ENCODE measurements around the gene SLC6A20. TPM values are rescaled to one million over a fixed set of nuclear protein-coding genes. Genes with fewer than 3 reads are reported as not detected.

Gene SLC6A20
- total and polyA plus RNA-seq, 4 donors, result 0.08 to 0.16 (median 0.10) TPM; not detected in 1

DNA sequence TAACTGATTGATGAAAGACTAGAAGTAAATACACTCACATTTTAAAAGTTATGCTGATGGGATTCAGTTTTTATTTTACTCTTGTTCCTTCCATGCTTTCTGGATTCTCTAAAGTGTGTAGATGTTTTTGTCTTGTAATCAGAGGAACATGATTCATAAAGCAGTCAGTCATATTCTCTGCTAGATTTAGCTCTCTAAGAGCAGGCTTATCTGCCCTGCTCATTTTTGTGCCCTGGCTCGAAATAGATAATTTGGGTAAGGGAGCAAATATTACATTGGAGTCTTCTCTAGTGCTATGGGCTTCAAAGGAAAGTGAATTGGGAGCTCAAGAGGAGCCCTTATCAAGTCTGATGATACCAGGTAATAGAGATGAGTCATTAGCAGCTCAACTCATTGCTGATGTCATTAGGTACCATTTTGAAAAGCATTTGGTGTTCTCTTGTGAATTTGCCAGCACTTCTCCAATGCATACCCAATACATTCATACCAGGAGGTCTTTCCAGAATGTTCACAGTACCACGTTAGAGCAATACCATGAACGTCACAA is 79.5 kb downstream of the SLC6A20 start:
- TF ChIP-seq, protein P1, sequence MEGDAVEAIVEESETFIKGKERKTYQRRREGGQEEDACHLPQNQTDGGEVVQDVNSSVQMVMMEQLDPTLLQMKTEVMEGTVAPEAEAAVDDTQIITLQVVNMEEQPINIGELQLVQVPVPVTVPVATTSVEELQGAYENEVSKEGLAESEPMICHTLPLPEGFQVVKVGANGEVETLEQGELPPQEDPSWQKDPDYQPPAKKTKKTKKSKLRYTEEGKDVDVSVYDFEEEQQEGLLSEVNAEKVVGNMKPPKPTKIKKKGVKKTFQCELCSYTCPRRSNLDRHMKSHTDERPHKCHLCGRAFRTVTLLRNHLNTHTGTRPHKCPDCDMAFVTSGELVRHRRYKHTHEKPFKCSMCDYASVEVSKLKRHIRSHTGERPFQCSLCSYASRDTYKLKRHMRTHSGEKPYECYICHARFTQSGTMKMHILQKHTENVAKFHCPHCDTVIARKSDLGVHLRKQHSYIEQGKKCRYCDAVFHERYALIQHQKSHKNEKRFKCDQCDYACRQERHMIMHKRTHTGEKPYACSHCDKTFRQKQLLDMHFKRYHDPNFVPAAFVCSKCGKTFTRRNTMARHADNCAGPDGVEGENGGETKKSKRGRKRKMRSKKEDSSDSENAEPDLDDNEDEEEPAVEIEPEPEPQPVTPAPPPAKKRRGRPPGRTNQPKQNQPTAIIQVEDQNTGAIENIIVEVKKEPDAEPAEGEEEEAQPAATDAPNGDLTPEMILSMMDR (IDR thresholded peaks at IDR 0.05; ENCODE audit: low read depth, low read length, missing input control), result no peak
- TF ChIP-seq HNF4G (IDR thresholded peaks at IDR 0.05), result no peak
- no peak for TF ChIP-seq RAD21 (IDR thresholded peaks at IDR 0.05)
- TF ChIP-seq, protein P2, sequence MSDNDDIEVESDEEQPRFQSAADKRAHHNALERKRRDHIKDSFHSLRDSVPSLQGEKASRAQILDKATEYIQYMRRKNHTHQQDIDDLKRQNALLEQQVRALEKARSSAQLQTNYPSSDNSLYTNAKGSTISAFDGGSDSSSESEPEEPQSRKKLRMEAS (IDR thresholded peaks at IDR 0.05), result no peak
- TF ChIP-seq ATF3 (IDR thresholded peaks at IDR 0.05), result no peak
- 98% methylated on average over 3 of the region's 3 CpGs for WGBS
- H3K9me3 ChIP-seq (ENCODE audit: control insufficient read depth in 4 of 4, low read length in 3 of 4), result no peaks in the 10 kb centered on the region
- DNase-seq (ENCODE audit: low spot score), result no peak
- peaks cover 2 to 23% (median 11%) of the 10 kb centered on the region in 4 donors for H3K36me3 ChIP-seq (ENCODE audit: control insufficient read depth in 4 of 4, insufficient read depth in 3 of 4, low read depth in 1 of 4, low read length in 3 of 4)
- no peaks in the 10 kb centered on the region for H3K27me3 ChIP-seq (ENCODE audit: control insufficient read depth in 4 of 4, insufficient read depth in 4 of 4, low read length in 3 of 4)
- H3K9ac ChIP-seq (ENCODE audit: low read depth in 1 of 2, low read length in 2 of 2), result no peak overlapping the region
- no peak overlapping the region for H3K27ac ChIP-seq (ENCODE audit: low read depth in 1 of 2, low read length in 2 of 2)
- peaks cover 0 to 11% (median 6%) of the 10 kb centered on the region in 4 donors for H3K4me1 ChIP-seq (ENCODE audit: control insufficient read depth in 4 of 4, insufficient read depth in 4 of 4, low read length in 3 of 4)
- no peak overlapping the region for H3K4me3 ChIP-seq (ENCODE audit: low read depth in 1 of 3, low read length in 3 of 3)

GRCh38 chr3:45715945-45716344 is 80.4 kb downstream of the SLC6A20 start:
- Histone ChIP-seq H3K27ac (ENCODE audit: low read depth in 1 of 2, low read length in 2 of 2) (no peak overlapping the region), H3K4me3 (ENCODE audit: low read depth in 1 of 3, low read length in 3 of 3) (no peak overlapping the region), H3K9ac (ENCODE audit: low read depth in 1 of 2, low read length in 2 of 2) (no peak overlapping the region), H3K4me1 (ENCODE audit: control insufficient read depth in 4 of 4, insufficient read depth in 4 of 4, low read length in 3 of 4) (peaks cover 0 to 11% (median 6%) of the 10 kb centered on the region in 4 donors), H3K27me3 (ENCODE audit: control insufficient read depth in 4 of 4, insufficient read depth in 4 of 4, low read length in 3 of 4) (no peaks in the 10 kb centered on the region), H3K36me3 (ENCODE audit: control insufficient read depth in 4 of 4, insufficient read depth in 3 of 4, low read depth in 1 of 4, low read length in 3 of 4) (peaks cover 2 to 29% (median 11%) of the 10 kb centered on the region in 4 donors), H3K9me3 (ENCODE audit: control insufficient read depth in 4 of 4, low read length in 3 of 4) (no peaks in the 10 kb centered on the region)
- WGBS, result 74% methylated on average over 2 of the region's 2 CpGs
- no peak for DNase-seq (ENCODE audit: low spot score)
- no peak for TF ChIP-seq ATF3 (IDR thresholded peaks at IDR 0.05)

DNA sequence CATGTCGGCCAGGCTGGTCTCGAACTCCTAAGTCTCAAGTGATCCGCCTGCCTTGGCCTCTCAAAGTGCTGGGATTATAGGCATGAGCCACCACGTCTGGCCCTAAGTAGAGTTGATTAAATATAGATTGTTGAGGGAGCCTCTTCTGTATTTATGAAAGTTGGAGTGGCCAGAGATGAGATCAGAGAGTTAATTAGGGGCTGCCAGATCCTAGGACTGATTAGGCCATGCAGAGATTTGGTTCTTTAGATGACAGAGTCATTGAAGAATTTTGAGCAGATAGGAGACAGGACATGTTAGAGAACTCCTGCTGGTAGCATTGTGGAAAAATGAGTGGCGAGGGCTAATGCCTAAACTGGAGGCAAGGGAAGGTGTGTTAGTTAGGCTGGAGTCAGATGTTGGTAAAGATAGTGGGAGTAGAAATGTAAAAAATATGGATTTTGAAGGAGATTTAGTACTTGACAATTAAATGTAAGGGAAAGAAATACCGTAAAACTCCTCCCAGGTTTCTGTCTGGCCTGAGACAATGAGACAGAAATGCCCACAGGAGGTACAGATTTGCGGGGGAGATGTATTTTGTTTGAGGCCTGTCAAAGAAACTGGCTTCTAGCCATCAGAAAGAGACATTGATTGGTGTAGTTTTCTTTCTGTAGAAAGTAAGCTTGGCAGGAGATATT is 83.8 kb downstream of the SLC6A20 start:
- H3K27ac ChIP-seq (ENCODE audit: low read depth in 1 of 2, low read length in 2 of 2), result no peak overlapping the region
- 96% methylated on average over 7 of the region's 7 CpGs for WGBS
- TF ChIP-seq ATF3 (IDR thresholded peaks at IDR 0.05), result no peak
- TF ChIP-seq RAD21 (IDR thresholded peaks at IDR 0.05), result no peak
- TF ChIP-seq, protein P1 (IDR thresholded peaks at IDR 0.05; ENCODE audit: low read depth, low read length, missing input control), result no peak
- no peak for TF ChIP-seq ZBTB33 (IDR thresholded peaks at IDR 0.05)
- TF ChIP-seq YY1 (IDR thresholded peaks at IDR 0.05), result no peak
- no peak for TF ChIP-seq TAF1 (conservative IDR thresholded peaks at IDR 0.05)
- no peak for TF ChIP-seq NR2F2 (IDR thresholded peaks at IDR 0.05)
- TF ChIP-seq, protein P2 (IDR thresholded peaks at IDR 0.05), result no peak
- no peak for TF ChIP-seq JUND (IDR thresholded peaks at IDR 0.05)
- TF ChIP-seq RXRA (IDR thresholded peaks at IDR 0.05), result no peak
- no peak for TF ChIP-seq SP1 (IDR thresholded peaks at IDR 0.05)
- TF ChIP-seq, protein P3, sequence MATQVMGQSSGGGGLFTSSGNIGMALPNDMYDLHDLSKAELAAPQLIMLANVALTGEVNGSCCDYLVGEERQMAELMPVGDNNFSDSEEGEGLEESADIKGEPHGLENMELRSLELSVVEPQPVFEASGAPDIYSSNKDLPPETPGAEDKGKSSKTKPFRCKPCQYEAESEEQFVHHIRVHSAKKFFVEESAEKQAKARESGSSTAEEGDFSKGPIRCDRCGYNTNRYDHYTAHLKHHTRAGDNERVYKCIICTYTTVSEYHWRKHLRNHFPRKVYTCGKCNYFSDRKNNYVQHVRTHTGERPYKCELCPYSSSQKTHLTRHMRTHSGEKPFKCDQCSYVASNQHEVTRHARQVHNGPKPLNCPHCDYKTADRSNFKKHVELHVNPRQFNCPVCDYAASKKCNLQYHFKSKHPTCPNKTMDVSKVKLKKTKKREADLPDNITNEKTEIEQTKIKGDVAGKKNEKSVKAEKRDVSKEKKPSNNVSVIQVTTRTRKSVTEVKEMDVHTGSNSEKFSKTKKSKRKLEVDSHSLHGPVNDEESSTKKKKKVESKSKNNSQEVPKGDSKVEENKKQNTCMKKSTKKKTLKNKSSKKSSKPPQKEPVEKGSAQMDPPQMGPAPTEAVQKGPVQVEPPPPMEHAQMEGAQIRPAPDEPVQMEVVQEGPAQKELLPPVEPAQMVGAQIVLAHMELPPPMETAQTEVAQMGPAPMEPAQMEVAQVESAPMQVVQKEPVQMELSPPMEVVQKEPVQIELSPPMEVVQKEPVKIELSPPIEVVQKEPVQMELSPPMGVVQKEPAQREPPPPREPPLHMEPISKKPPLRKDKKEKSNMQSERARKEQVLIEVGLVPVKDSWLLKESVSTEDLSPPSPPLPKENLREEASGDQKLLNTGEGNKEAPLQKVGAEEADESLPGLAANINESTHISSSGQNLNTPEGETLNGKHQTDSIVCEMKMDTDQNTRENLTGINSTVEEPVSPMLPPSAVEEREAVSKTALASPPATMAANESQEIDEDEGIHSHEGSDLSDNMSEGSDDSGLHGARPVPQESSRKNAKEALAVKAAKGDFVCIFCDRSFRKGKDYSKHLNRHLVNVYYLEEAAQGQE (IDR thresholded peaks at IDR 0.05), result no peak

More for the DNA sequence above, 83.8 kb downstream of the SLC6A20 start:
- Histone ChIP-seq H3K27me3 (ENCODE audit: control insufficient read depth in 4 of 4, insufficient read depth in 4 of 4, low read length in 3 of 4) (no peaks in the 10 kb centered on the region), H3K9ac (ENCODE audit: low read depth in 1 of 2, low read length in 2 of 2) (no peak overlapping the region), H3K9me3 (ENCODE audit: control insufficient read depth in 4 of 4, low read length in 3 of 4) (no peaks in the 10 kb centered on the region), H3K4me3 (ENCODE audit: low read depth in 1 of 3, low read length in 3 of 3) (no peak overlapping the region), H3K4me1 (ENCODE audit: control insufficient read depth in 4 of 4, insufficient read depth in 4 of 4, low read length in 3 of 4) (no peaks in the 10 kb centered on the region), H3K36me3 (ENCODE audit: control insufficient read depth in 4 of 4, insufficient read depth in 3 of 4, low read depth in 1 of 4, low read length in 3 of 4) (peaks cover 3 to 43% (median 15%) of the 10 kb centered on the region in 4 donors)
- DNase-seq (ENCODE audit: low spot score), result no peak
